ENCODE measurements around the gene HCAR1. TPM values are rescaled to one million over a fixed set of nuclear protein-coding genes. Genes with fewer than 3 reads are reported as not detected.
A peak's percentile ranks its signal among the peaks of the same experiment; 100 is the strongest.
"Not testable (repeated sequence)": the region's sequence is repeated elsewhere in the genome, so short reads cannot be mapped to it uniquely, and the experiment has no call there.

HCAR1 gene
- total RNA-seq, 2 donors from 2014 or later, result 0.73 to 0.80 TPM

DNA sequence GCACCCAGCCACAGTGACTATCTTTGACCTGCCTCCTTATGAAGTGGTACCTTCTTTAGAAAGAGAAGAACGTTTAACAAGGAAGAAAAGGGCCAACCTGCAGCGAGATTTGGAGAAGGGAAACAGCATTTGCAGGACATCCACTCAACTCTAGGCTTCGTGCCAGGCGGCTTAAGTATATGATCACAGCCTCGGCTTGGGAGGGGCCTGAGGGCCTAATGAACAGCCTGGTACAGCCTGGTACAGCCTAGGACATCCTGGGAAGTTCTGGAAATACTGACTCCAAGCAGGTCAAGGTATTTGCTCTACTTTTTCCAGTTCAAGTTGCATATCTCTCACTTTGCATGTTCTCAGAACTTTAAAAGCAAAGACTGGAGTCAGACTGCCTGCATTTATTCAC lies 43.6 kb downstream of the HCAR1 start:
- intact Hi-C loops (cut with DNase I), result no loop called here
- Histone ChIP-seq H3K27ac (peak overlapping the region; percentile 8 to 81), H3K36me3 (no peaks in the 10 kb centered on the region), H3K27me3 (replicated peaks; ENCODE audit: insufficient read depth) (no peaks in the 10 kb centered on the region), H3K4me1 (replicated peaks) (no peaks in the 10 kb centered on the region), H3K4me3 (no peak overlapping the region), H3K9me3 (no peaks in the 10 kb centered on the region)
- TF ChIP-seq POLR2A (IDR thresholded peaks at IDR 0.05) (no peak), POLR2AphosphoS5 (IDR thresholded peaks at IDR 0.05) (peak; percentile 35)
- TF ChIP-seq, protein P1, sequence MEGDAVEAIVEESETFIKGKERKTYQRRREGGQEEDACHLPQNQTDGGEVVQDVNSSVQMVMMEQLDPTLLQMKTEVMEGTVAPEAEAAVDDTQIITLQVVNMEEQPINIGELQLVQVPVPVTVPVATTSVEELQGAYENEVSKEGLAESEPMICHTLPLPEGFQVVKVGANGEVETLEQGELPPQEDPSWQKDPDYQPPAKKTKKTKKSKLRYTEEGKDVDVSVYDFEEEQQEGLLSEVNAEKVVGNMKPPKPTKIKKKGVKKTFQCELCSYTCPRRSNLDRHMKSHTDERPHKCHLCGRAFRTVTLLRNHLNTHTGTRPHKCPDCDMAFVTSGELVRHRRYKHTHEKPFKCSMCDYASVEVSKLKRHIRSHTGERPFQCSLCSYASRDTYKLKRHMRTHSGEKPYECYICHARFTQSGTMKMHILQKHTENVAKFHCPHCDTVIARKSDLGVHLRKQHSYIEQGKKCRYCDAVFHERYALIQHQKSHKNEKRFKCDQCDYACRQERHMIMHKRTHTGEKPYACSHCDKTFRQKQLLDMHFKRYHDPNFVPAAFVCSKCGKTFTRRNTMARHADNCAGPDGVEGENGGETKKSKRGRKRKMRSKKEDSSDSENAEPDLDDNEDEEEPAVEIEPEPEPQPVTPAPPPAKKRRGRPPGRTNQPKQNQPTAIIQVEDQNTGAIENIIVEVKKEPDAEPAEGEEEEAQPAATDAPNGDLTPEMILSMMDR (IDR thresholded peaks at IDR 0.05), result no peak
- peak; percentile 43 for DNase-seq (ENCODE audit: low spot score)
- WGBS, result 44% methylated on average over 5 of the region's 5 CpGs

DNA sequence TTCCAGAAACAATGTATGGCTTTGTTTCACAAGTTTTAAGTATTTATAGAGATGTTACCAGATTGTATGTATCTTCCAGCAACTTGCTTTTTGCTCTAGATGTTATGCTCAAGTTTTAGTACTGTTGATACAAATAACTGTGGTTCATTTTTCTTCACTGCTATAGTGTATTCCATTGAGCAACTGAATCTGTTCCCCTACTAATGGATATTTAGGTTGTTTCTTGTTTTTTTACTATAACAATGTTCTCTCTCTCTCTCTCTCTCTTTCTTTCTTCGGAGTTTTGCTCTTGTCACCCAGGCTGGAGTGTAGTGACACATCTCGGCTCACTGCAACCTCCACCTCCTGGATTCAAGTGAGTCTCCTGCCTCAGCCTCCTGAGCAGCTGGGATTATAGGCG lies 44.1 kb downstream of the HCAR1 start:
- WGBS, result 95% methylated on average over 3 of the region's 3 CpGs
- no peak for DNase-seq (ENCODE audit: low spot score)
- no peak for TF ChIP-seq POLR2A (IDR thresholded peaks at IDR 0.05)
- TF ChIP-seq, protein P1 (IDR thresholded peaks at IDR 0.05), result no peak
- no peak for TF ChIP-seq POLR2AphosphoS5 (IDR thresholded peaks at IDR 0.05)
- Histone ChIP-seq H3K4me1 (replicated peaks) (no peaks in the 10 kb centered on the region), H3K27ac (no peak overlapping the region), H3K4me3 (no peak overlapping the region), H3K36me3 (no peaks in the 10 kb centered on the region), H3K9me3 (no peaks in the 10 kb centered on the region), H3K27me3 (replicated peaks; ENCODE audit: insufficient read depth) (no peaks in the 10 kb centered on the region)
- intact Hi-C loops (cut with DNase I), result no loop called here

DNA sequence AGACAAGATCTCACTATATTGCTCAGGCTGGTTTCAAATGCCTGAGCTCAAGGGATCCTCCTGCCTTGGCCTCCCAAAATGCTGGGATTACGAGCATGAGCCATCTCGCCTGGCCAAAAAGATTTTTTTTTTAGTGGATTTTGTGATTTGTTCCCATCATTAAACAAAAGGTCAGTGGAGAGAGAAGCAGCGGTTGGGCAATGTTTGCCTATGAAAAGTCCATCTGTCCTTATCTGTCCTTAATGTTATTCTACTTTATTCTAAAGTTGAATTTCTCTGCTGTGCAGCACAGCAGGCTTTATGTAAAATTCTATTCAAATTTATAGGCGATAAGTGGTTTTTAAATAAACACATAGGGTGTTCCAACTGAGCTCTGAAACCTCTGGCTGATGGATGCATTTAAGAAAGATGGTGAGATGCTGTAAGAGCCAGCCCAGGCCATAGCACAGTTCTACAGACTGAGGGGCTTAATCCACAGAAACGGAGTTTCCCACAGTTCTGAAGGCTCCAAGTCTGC lies 46.3 kb downstream of the HCAR1 start:
- H3K27ac ChIP-seq, result no peak overlapping the region
- no peaks in the 10 kb centered on the region for H3K9me3 ChIP-seq
- no peaks in the 10 kb centered on the region for H3K36me3 ChIP-seq
- intact Hi-C loops (cut with DNase I), result no loop called here
- no peak for DNase-seq (ENCODE audit: low spot score)
- H3K27me3 ChIP-seq (replicated peaks; ENCODE audit: insufficient read depth), result no peaks in the 10 kb centered on the region
- no peaks in the 10 kb centered on the region for H3K4me1 ChIP-seq (replicated peaks)
- WGBS, result 62% methylated on average over 5 of the region's 5 CpGs
- H3K4me3 ChIP-seq, result no peak overlapping the region
- TF ChIP-seq POLR2AphosphoS5 (IDR thresholded peaks at IDR 0.05) (no peak), POLR2A (IDR thresholded peaks at IDR 0.05) (no peak)

DNA sequence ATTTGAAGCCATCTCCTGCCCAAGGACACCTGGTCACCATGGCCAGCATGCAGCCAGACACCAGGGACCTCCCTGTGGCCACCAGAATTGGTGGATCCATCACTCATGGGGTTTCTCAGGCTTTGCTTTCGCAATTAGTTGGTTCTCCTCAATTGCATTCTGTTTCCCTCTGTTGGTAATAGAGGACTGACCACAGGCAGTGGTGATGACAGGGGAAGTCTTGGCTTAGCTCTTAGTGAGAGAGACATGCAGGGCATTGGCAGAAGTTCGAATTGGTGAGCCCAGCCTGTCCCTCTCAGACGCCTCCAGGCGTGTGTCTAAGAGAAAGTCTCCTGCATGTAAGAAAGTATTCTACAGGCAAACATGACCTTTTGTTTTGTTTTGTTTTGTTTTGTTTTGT lies 48.8 kb downstream of the HCAR1 start:
- Histone ChIP-seq H3K9me3 (no peaks in the 10 kb centered on the region), H3K36me3 (no peaks in the 10 kb centered on the region), H3K27ac (no peak overlapping the region), H3K4me3 (no peak overlapping the region), H3K4me1 (replicated peaks) (no peaks in the 10 kb centered on the region), H3K27me3 (replicated peaks; ENCODE audit: insufficient read depth) (no peaks in the 10 kb centered on the region)
- intact Hi-C loops (cut with DNase I), result no loop called here
- no peak for DNase-seq (ENCODE audit: low spot score)
- 84% methylated on average over 4 of the region's 4 CpGs for WGBS
- TF ChIP-seq POLR2AphosphoS5 (IDR thresholded peaks at IDR 0.05) (no peak), POLR2A (IDR thresholded peaks at IDR 0.05) (no peak)
- TF ChIP-seq, protein P1 (IDR thresholded peaks at IDR 0.05), result no peak

DNA sequence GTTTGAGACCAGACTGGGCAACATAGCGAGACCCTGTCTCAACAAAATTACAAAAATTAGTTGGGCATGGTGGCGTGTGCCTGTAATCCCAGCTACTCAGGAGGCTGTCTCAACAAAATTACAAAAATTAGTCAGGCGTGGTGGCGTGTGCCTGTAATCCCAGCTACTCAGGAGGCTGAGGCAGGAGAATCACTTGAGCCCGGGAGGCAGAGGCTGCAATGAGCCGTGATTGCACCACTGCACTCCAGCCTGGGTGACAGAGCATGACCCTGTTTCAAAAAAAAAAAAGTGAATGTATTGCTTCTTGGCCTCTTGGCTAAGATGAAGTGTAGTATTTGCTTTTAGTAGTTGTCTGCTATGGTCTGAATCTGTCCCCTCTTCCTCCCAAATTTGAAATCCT lies 49.7 kb downstream of the HCAR1 start:
- H3K4me3 ChIP-seq; H3K27ac ChIP-seq; H3K27me3 ChIP-seq (replicated peaks; ENCODE audit: insufficient read depth); H3K4me1 ChIP-seq (replicated peaks); H3K9me3 ChIP-seq; DNase-seq (ENCODE audit: low spot score); intact Hi-C loops (cut with DNase I); H3K36me3 ChIP-seq: not testable (repeated sequence)
- WGBS, result 78% methylated on average over 6 of the region's 6 CpGs

DNA sequence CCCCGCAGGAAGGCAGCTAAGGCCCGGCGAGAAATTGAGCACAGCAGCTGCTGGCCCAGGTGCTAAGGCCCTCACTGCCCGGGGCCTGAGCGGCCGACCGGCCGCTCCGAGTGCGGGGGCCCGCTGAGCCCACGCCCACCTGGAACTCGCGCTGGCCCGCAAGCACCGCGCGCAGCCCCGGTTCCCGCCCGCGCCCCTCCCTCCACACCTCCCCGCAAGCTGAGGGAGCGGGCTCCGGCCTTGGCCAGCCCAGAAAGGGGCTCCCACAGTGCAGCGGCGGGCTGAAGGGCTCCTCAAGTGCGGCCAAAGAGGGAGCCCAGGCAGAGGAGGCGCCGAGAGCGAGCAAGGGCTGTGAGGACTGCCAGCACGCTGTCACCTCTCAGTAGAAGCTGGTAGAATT lies 53.9 kb downstream of the HCAR1 start:
- H3K27me3 ChIP-seq (replicated peaks; ENCODE audit: insufficient read depth); H3K27ac ChIP-seq; intact Hi-C loops (cut with DNase I); H3K4me1 ChIP-seq (replicated peaks); H3K9me3 ChIP-seq; DNase-seq (ENCODE audit: low spot score); H3K36me3 ChIP-seq; H3K4me3 ChIP-seq: not testable (repeated sequence)
- 90% methylated on average over 11 of the region's 32 CpGs for WGBS

Small RNAs within 50 kb of the gene (small RNA-seq; reads per million reads assigned to genes)
- gene AC026333.2 (0 reads per million in 2 donors), gene RF00019 (0 reads per million in 2 donors)

Other genes starting within 250 kb of the HCAR1 start
- gene ZCCHC8, start 229.9 kb downstream of the HCAR1 start, total RNA-seq, result 10 to 100 TPM; 17.3 to 20.1 TPM
- gene RSRC2, start 203.9 kb downstream of the HCAR1 start, total RNA-seq, result 10 to 100 TPM; 53.0 to 61.9 TPM
- 10 to 100 TPM; 10.8 to 28.6 TPM for gene KNTC1, start 203.6 kb downstream of the HCAR1 start, total RNA-seq
- gene HCAR2, start 27.5 kb downstream of the HCAR1 start, total RNA-seq, result 1 to 10 TPM; 1.6 to 2.7 TPM
- gene HCAR3, start 14.0 kb downstream of the HCAR1 start, total RNA-seq, result under 1 TPM; 0.23 to 0.40 TPM
- gene DENR, start 22.0 kb upstream of the HCAR1 start, total RNA-seq, result 10 to 100 TPM; 20.4 to 32.8 TPM
- 1 to 10 TPM in 1 of 2 donors, under 1 TPM in 1; 0.73 to 8.5 TPM for gene CCDC62, start 43.7 kb upstream of the HCAR1 start, total RNA-seq
- 10 to 100 TPM; 45.1 to 79.3 TPM for gene HIP1R, start 104.6 kb upstream of the HCAR1 start, total RNA-seq
- 10 to 100 TPM; 37.6 to 67.7 TPM for gene VPS37B, start 165.3 kb upstream of the HCAR1 start, total RNA-seq
- 10 to 100 TPM in 1 of 2 donors, 1 to 10 TPM in 1; 8.2 to 50.0 TPM for gene ABCB9, start 235.6 kb upstream of the HCAR1 start, total RNA-seq
- 10 to 100 TPM; 26.3 to 27.6 TPM for gene OGFOD2, start 244.4 kb upstream of the HCAR1 start, total RNA-seq
- 100 to 1,000 TPM; 232 to 257 TPM for gene ARL6IP4, start 249.8 kb upstream of the HCAR1 start, total RNA-seq

Data from prostate gland (tissue), 2 donors.